ENCODE data around the gene B3GALT6.

The B3GALT6 gene

GRCh38 chr1:1264868-1265272 is 32.8 kb downstream of the B3GALT6 start:
- no peaks in the 10 kb centered on the region for H3K9me2 ChIP-seq (replicated peaks; ENCODE audit: insufficient read depth, low read length)
- H3K27me3 ChIP-seq (replicated peaks; ENCODE audit: insufficient read depth, low read length), result no peaks in the 10 kb centered on the region
- no peak overlapping the region for H3K9ac ChIP-seq (ENCODE audit: low read length)
- H4K20me1 ChIP-seq (ENCODE audit: insufficient read depth, low read length), result no peaks in the 10 kb centered on the region; the same call in 1 of the 2 replicates
- H3K4me3 ChIP-seq (ENCODE audit: low read length), result no peak overlapping the region
- no peaks in the 10 kb centered on the region for H3K4me1 ChIP-seq (ENCODE audit: low read length)
- no peak overlapping the region for H3K27ac ChIP-seq (ENCODE audit: low read length)
- no peak for DNase-seq
- H3K4me2 ChIP-seq (ENCODE audit: low read depth, low read length), result no peak overlapping the region
- H3K79me2 ChIP-seq (ENCODE audit: low read length), result peaks cover 43% of the 10 kb centered on the region
- H2AFZ ChIP-seq (ENCODE audit: low read length), result no peak overlapping the region
- no peaks in the 10 kb centered on the region for H3K9me3 ChIP-seq (replicated peaks; ENCODE audit: insufficient read depth, low read length)
- peaks cover 10% of the 10 kb centered on the region; the same call in 1 of the 2 replicates for H3K36me3 ChIP-seq (replicated peaks; ENCODE audit: insufficient read depth, low read length)
- TF ChIP-seq EZH2phosphoT487 (IDR thresholded peaks at IDR 0.05; ENCODE audit: low read length) (no peak), CTCF (IDR thresholded peaks at IDR 0.05; ENCODE audit: low read length) (peak; percentile 20)
- H3F3A ChIP-seq (ENCODE audit: insufficient read depth, low read length), result no peaks in the 10 kb centered on the region

GRCh38 chr1:1267488-1268283 is 35.6 kb downstream of the B3GALT6 start:
- Histone ChIP-seq H3K27ac (ENCODE audit: low read length) (no peak overlapping the region), H4K20me1 (ENCODE audit: insufficient read depth, low read length) (no peaks in the 10 kb centered on the region; the same call in 1 of the 2 replicates), H3K27me3 (replicated peaks; ENCODE audit: insufficient read depth, low read length) (no peaks in the 10 kb centered on the region), H3K9me2 (replicated peaks; ENCODE audit: insufficient read depth, low read length) (no peaks in the 10 kb centered on the region), H3K4me2 (ENCODE audit: low read depth, low read length) (no peak overlapping the region), H3K4me1 (ENCODE audit: low read length) (peaks cover 8% of the 10 kb centered on the region), H3K4me3 (ENCODE audit: low read length) (no peak overlapping the region), H3K36me3 (replicated peaks; ENCODE audit: insufficient read depth, low read length) (peaks cover 7% of the 10 kb centered on the region; the same call in 1 of the 2 replicates), H2AFZ (ENCODE audit: low read length) (no peak overlapping the region), H3K9ac (ENCODE audit: low read length) (no peak overlapping the region), H3K9me3 (replicated peaks; ENCODE audit: insufficient read depth, low read length) (no peaks in the 10 kb centered on the region), H3F3A (ENCODE audit: insufficient read depth, low read length) (no peaks in the 10 kb centered on the region), H3K79me2 (ENCODE audit: low read length) (peaks cover 63% of the 10 kb centered on the region)
- no peak for DNase-seq
- no peak for TF ChIP-seq EZH2 (optimal IDR thresholded peaks at IDR 0.05; ENCODE audit: low read depth, low read length)
- no peak for TF ChIP-seq CTCF (IDR thresholded peaks at IDR 0.05; ENCODE audit: low read length)
- no peak for TF ChIP-seq EZH2phosphoT487 (IDR thresholded peaks at IDR 0.05; ENCODE audit: low read length)

GRCh38 chr1:1268284-1268682 is 36.2 kb downstream of the B3GALT6 start:
- Histone ChIP-seq H4K20me1 (ENCODE audit: insufficient read depth, low read length) (no peaks in the 10 kb centered on the region; the same call in 1 of the 2 replicates), H2AFZ (ENCODE audit: low read length) (no peak overlapping the region), H3K4me2 (ENCODE audit: low read depth, low read length) (no peak overlapping the region), H3F3A (ENCODE audit: insufficient read depth, low read length) (no peaks in the 10 kb centered on the region), H3K79me2 (ENCODE audit: low read length) (peaks cover 68% of the 10 kb centered on the region), H3K9me2 (replicated peaks; ENCODE audit: insufficient read depth, low read length) (no peaks in the 10 kb centered on the region), H3K27me3 (replicated peaks; ENCODE audit: insufficient read depth, low read length) (no peaks in the 10 kb centered on the region), H3K4me1 (ENCODE audit: low read length) (peaks cover 10% of the 10 kb centered on the region), H3K4me3 (ENCODE audit: low read length) (no peak overlapping the region), H3K9ac (ENCODE audit: low read length) (no peak overlapping the region), H3K36me3 (replicated peaks; ENCODE audit: insufficient read depth, low read length) (peaks cover 4% of the 10 kb centered on the region; the same call in 1 of the 2 replicates), H3K9me3 (replicated peaks; ENCODE audit: insufficient read depth, low read length) (no peaks in the 10 kb centered on the region), H3K27ac (ENCODE audit: low read length) (no peak overlapping the region)
- DNase-seq, result no peak
- no peak for TF ChIP-seq EZH2 (optimal IDR thresholded peaks at IDR 0.05; ENCODE audit: low read depth, low read length)
- TF ChIP-seq CTCF (IDR thresholded peaks at IDR 0.05; ENCODE audit: low read length), result no peak
- TF ChIP-seq EZH2phosphoT487 (IDR thresholded peaks at IDR 0.05; ENCODE audit: low read length), result no peak
